HG03025 (cell line): ENCODE data around the gene PRR16.

ENCODE experiments used
- ATAC-seq: cut with Tn5 transposase; IDR thresholded peaks from one replicate; pipeline ENCODE4 v1.9.1; 2021; ENCODE audit warnings: mild to moderate bottlenecking, moderate library complexity; ENCODE audit not compliant: unreplicated experiment, low FRiP score

Gene PRR16

GRCh38 chr5:120461251-120461650 is 2.8 kb upstream of the PRR16 start:
- no peak for ATAC-seq

GRCh38 chr5:120463006-120463680 is 957 bp upstream of the PRR16 start:
- ATAC-seq, result no peak

- no peak for ATAC-seq
These were observed 731 bp downstream of the PRR16 start for GRCh38 chr5:120464627-120465435.

GRCh38 chr5:120465436-120465961 is 1.4 kb downstream of the PRR16 start:
- no peak for ATAC-seq

- ATAC-seq, result no peak
These were observed 2.4 kb downstream of the PRR16 start for GRCh38 chr5:120466341-120467006.

- no peak for ATAC-seq
These were observed 7.9 kb downstream of the PRR16 start for GRCh38 chr5:120471971-120472370.

- ATAC-seq, result no peak
These were observed 8.8 kb downstream of the PRR16 start for GRCh38 chr5:120472911-120473310.

- no peak for ATAC-seq
These were observed 9.2 kb downstream of the PRR16 start for GRCh38 chr5:120473332-120473731.

- ATAC-seq, result no peak
These were observed 12.0 kb downstream of the PRR16 start for GRCh38 chr5:120476063-120476462.

GRCh38 chr5:120479066-120479465 is 15.0 kb downstream of the PRR16 start:
- ATAC-seq, result no peak

GRCh38 chr5:120499876-120500563 is 35.9 kb downstream of the PRR16 start:
- ATAC-seq, result no peak

GRCh38 chr5:120502531-120502930 is 38.4 kb downstream of the PRR16 start:
- no peak for ATAC-seq

- ATAC-seq, result no peak
These were observed 39.2 kb downstream of the PRR16 start for GRCh38 chr5:120503341-120503740.

- no peak for ATAC-seq
These were observed 40.0 kb downstream of the PRR16 start for GRCh38 chr5:120504057-120504456.

- no peak for ATAC-seq
These were observed 43.1 kb downstream of the PRR16 start for GRCh38 chr5:120507197-120507596.

- no peak for ATAC-seq
These were observed 43.8 kb downstream of the PRR16 start for GRCh38 chr5:120507800-120508463.

GRCh38 chr5:120509053-120509452 is 45.0 kb downstream of the PRR16 start:
- ATAC-seq, result no peak

- no peak for ATAC-seq
These were observed 46.1 kb downstream of the PRR16 start for GRCh38 chr5:120510098-120510637.

GRCh38 chr5:120510994-120511686 is 47.0 kb downstream of the PRR16 start:
- no peak for ATAC-seq
